ENCODE results near the gene TSC22D3.

DNA sequence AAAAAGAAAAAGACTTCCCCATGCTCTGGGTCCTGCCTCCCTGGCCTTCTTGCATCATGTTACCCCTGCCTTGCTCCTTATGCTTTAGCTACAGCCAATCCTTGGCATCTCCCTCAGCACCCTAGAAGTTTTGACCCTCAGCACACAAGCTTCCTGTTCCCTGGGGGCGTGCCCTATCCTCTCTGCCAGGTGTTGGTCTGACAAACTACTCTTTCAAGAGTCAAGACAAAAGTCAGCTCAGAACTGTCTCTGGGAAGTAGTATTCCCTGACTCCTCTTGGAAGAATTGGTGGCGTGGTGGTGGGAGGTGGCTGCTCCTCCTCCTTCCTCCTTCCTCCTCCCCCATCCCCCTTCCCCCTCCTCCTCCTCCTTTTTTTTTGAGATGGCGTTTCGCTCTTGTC lies 106.3 kb downstream of the TSC22D3 start:
- TF ChIP-seq POLR2A (IDR thresholded peaks at IDR 0.05): no peak
- TF ChIP-seq, protein P1, sequence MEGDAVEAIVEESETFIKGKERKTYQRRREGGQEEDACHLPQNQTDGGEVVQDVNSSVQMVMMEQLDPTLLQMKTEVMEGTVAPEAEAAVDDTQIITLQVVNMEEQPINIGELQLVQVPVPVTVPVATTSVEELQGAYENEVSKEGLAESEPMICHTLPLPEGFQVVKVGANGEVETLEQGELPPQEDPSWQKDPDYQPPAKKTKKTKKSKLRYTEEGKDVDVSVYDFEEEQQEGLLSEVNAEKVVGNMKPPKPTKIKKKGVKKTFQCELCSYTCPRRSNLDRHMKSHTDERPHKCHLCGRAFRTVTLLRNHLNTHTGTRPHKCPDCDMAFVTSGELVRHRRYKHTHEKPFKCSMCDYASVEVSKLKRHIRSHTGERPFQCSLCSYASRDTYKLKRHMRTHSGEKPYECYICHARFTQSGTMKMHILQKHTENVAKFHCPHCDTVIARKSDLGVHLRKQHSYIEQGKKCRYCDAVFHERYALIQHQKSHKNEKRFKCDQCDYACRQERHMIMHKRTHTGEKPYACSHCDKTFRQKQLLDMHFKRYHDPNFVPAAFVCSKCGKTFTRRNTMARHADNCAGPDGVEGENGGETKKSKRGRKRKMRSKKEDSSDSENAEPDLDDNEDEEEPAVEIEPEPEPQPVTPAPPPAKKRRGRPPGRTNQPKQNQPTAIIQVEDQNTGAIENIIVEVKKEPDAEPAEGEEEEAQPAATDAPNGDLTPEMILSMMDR (IDR thresholded peaks at IDR 0.05): no peak
- TF ChIP-seq EP300 (IDR thresholded peaks at IDR 0.05): no peak

Data from tibial nerve (tissue), 4 donors.